ENCODE results near the gene ZNF70.
A peak's percentile ranks its signal among the peaks of the same experiment; 100 is the strongest.

Gene ZNF70

GRCh38 chr22:23716811-23717801 is 33.8 kb downstream of the ZNF70 start:
- peak; percentile 77 for DNase-seq

GRCh38 chr22:23715806-23716375 is 35.0 kb downstream of the ZNF70 start:
- DNase-seq = no peak

- no peak for DNase-seq
Measured at GRCh38 chr22:23714596-23715578, 36.0 kb downstream of the ZNF70 start.

- no peak for DNase-seq
Measured at GRCh38 chr22:23713696-23714595, 37.0 kb downstream of the ZNF70 start.

- no peak for DNase-seq
Measured at GRCh38 chr22:23712256-23712655, 38.7 kb downstream of the ZNF70 start.

- DNase-seq = no peak
Measured at GRCh38 chr22:23709107-23709506, 41.8 kb downstream of the ZNF70 start.

GRCh38 chr22:23708270-23708669 is 42.6 kb downstream of the ZNF70 start:
- DNase-seq = no peak

GRCh38 chr22:23705358-23705757 is 45.6 kb downstream of the ZNF70 start:
- no peak for DNase-seq

GRCh38 chr22:23704829-23705228 is 46.1 kb downstream of the ZNF70 start:
- peak; percentile 42 for DNase-seq

- no peak for DNase-seq
Measured at GRCh38 chr22:23704062-23704461, 46.9 kb downstream of the ZNF70 start.

GRCh38 chr22:23700706-23701105 is 50.2 kb downstream of the ZNF70 start:
- DNase-seq = no peak

GRCh38 chr22:23698673-23699235 is 52.2 kb downstream of the ZNF70 start:
- no peak for DNase-seq

GRCh38 chr22:23698094-23698493 is 52.8 kb downstream of the ZNF70 start:
- no peak for DNase-seq

- DNase-seq = no peak
Measured at GRCh38 chr22:23697031-23697970, 53.6 kb downstream of the ZNF70 start.

GRCh38 chr22:23696326-23696851 is 54.5 kb downstream of the ZNF70 start:
- peak; percentile 86 for DNase-seq

GRCh38 chr22:23695571-23696325 is 55.2 kb downstream of the ZNF70 start:
- no peak for DNase-seq

- no peak for DNase-seq
Measured at GRCh38 chr22:23695141-23695540, 55.8 kb downstream of the ZNF70 start.

GRCh38 chr22:23693979-23694680 is 56.8 kb downstream of the ZNF70 start:
- DNase-seq = no peak

All from central memory CD4-positive, alpha-beta T cell (primary cell).